K562 (cell line): Measurements from ENCODE around the gene RAB6A. TPM values are rescaled to one million over a fixed set of nuclear protein-coding genes. Genes with fewer than 3 reads are reported as not detected.

ENCODE experiments used
- ATAC-seq: fragments of 200-7000 bp; cut with Tn5 transposase; 3 replicates; pipeline ENCODE4 v1.9.1; 2020; ENCODE audit warnings: moderate library complexity
- BruUV-seq: library from RNA; stranded (reverse); fragments of 400-500 nt; replicated peaks from 2 replicates; lab custom pipeline; 2021; lab: Mats Ljungman, UMichigan
- CTCF ChIA-PET: fragments of 300-600 bp; formaldehyde crosslinking; extraction: SDS; loops from one replicate; lab custom pipeline; 2021; ENCODE audit warnings: low intra/inter-chr PET ratio; lab: Yijun Ruan, JAX
- POLR2A ChIA-PET: fragments of 300-600, 350-650 bp; sonication (Branson Sonifier 250); formaldehyde crosslinking; extraction: SDS; loops from one replicate; lab custom pipeline; 2021; ENCODE audit warnings: antibody characterized with exemption, inconsistent platforms; lab: Yijun Ruan, JAX
- DNase-seq, 4 experiments: peaks; one replicate each; pipeline versions ENCODE4 v3.0.0 to v3.0.0-alpha.2; 2011 to 2018; ENCODE audit warnings: low spot score in 3 of 4, mixed read lengths in 3 of 4; ENCODE audit errors: extremely low read depth in 1 of 4
- FAIRE-seq: peaks from 2 replicates; lab custom pipeline; 2011; peaks lifted over from hg19 to GRCh38; lab: Jason Lieb, UNC
- H2AFZ ChIP-seq: 2 replicates; pipeline ENCODE4 v1.6.0; 2011; ENCODE audit warnings: low read depth, low read length, control low read depth, inconsistent platforms
- H3K27ac ChIP-seq: fragments of 200-600 bp; 3 replicates; pipeline ENCODE4 v1.8.0; 2011; ENCODE audit warnings: low read depth, mild to moderate bottlenecking, control low read depth, inconsistent platforms, low read length, moderate library complexity, mixed read lengths; ENCODE audit errors: extremely low read depth
- H3K27me3 ChIP-seq, 2 experiments: fragments of 300-600 bp in 1 of 2; 2 replicates in 1 of 2; 3 replicates in 1 of 2; pipeline versions ENCODE4 v1.6.0 to v1.8.0; 2011; ENCODE audit warnings: inconsistent platforms in 2 of 2, low read length in 2 of 2, mild to moderate bottlenecking in 1 of 2, mixed read lengths in 1 of 2, moderate library complexity in 1 of 2; ENCODE audit not compliant: control insufficient read depth in 2 of 2, insufficient read depth in 2 of 2
- H3K36me3 ChIP-seq: fragments of 300-600 bp; 3 replicates; pipeline ENCODE4 v1.8.0; 2011; ENCODE audit warnings: mild to moderate bottlenecking, low read length, inconsistent platforms; ENCODE audit not compliant: control insufficient read depth, insufficient read depth
- H3K4me1 ChIP-seq, 2 experiments: fragments of 200-600 bp in 1 of 2; replicated peaks in 1 of 2; 2 replicates in 1 of 2; 3 replicates in 1 of 2; pipeline versions ENCODE4 v1.5.1 to v1.8.0; 2011; ENCODE audit warnings: inconsistent platforms in 2 of 2, low read length in 2 of 2, mild to moderate bottlenecking in 1 of 2, mixed read lengths in 1 of 2, moderate library complexity in 1 of 2; ENCODE audit not compliant: control insufficient read depth in 2 of 2, insufficient read depth in 2 of 2
- H3K4me2 ChIP-seq: 2 replicates; pipeline ENCODE4 v1.6.1; 2011; ENCODE audit warnings: low read length, control low read depth, inconsistent platforms, mixed read lengths; ENCODE audit not compliant: insufficient read depth
- H3K4me3 ChIP-seq: fragments of 200-600 bp; sonication (generic), shearing (Covaris generic); 2 replicates; pipeline ENCODE4 v1.5.1; 2016; ENCODE audit warnings: control low read depth, inconsistent platforms
- H3K79me2 ChIP-seq: fragments of 200-600 bp; 3 replicates; pipeline ENCODE4 v1.8.0; 2011; ENCODE audit warnings: low read length, inconsistent platforms; ENCODE audit not compliant: control insufficient read depth, insufficient read depth
- H3K9ac ChIP-seq, 2 experiments: 2 replicates each; pipeline versions ENCODE4 v1.6.0 to v1.6.1; 2011; ENCODE audit warnings: low read depth in 2 of 2, low read length in 2 of 2, control low read depth in 1 of 2, inconsistent platforms in 1 of 2, mild to moderate bottlenecking in 1 of 2, mixed read lengths in 1 of 2; ENCODE audit not compliant: insufficient read depth in 1 of 2
- H3K9me1 ChIP-seq: one replicate; pipeline ENCODE4 v1.6.0; 2011; ENCODE audit warnings: inconsistent platforms, mild to moderate bottlenecking, low read length, moderate library complexity; ENCODE audit not compliant: control insufficient read depth, insufficient read depth
- H3K9me3 ChIP-seq: replicated peaks from 2 replicates; pipeline ENCODE4 v1.5.1; 2011; ENCODE audit warnings: low read depth, low read length, inconsistent platforms; ENCODE audit not compliant: control insufficient read depth, insufficient read depth
- H4K20me1 ChIP-seq: replicated peaks from 2 replicates; pipeline ENCODE4 v1.6.1; 2011; ENCODE audit warnings: low read length, inconsistent platforms, mixed read lengths; ENCODE audit not compliant: control insufficient read depth, insufficient read depth
- MIER1 ChIP-seq: fragments of 450-650 bp; IDR thresholded peaks from 2 replicates; pipeline ENCODE4 v1.6.1; 2016; ENCODE audit warnings: antibody characterized with exemption, mild to moderate bottlenecking, low read depth
- RBBP5 ChIP-seq: fragments of 200-600 bp; sonication (generic); IDR thresholded peaks from 2 replicates; pipeline ENCODE4 v1.6.1; 2012; ENCODE audit warnings: borderline replicate concordance, mild to moderate bottlenecking, low read length, control low read depth, inconsistent platforms; ENCODE audit not compliant: insufficient read depth, poor library complexity, severe bottlenecking
- TAL1 ChIP-seq: fragments of 450-650 bp; IDR thresholded peaks from 2 replicates; pipeline ENCODE4 v1.6.1; 2016; ENCODE audit warnings: mild to moderate bottlenecking
- ZNF134 ChIP-seq: fragments of 250-450 bp; sonication (Bioruptor Pico); conservative IDR thresholded peaks from 2 replicates; pipeline ENCODE4 v1.4.0; 2020
- WGBS: fragments of 100-300 bp; shearing (Covaris generic); methylation state at CpG from one replicate; pipeline ENCODE4 v1.1.6; 2016; ENCODE audit warnings: low coverage, mixed read lengths; ENCODE audit not compliant: insufficient coverage; ENCODE audit errors: missing lambda C conversion rate; 5-methylcytosine and 5-hydroxymethylcytosine counted together
- in situ Hi-C: fragments of 300-500 bp; cut with MboI; formaldehyde crosslinking; loops from 4 replicates; pipeline ENCODE4 v1.15.0; 2018; ENCODE audit warnings: inconsistent platforms, mixed read lengths
- intact Hi-C: fragments of 100-400 bp; cut with micrococcal nuclease; formaldehyde crosslinking; loops from 2 replicates; pipeline ENCODE4 v1.14.2; 2022
- polyA plus RNA-seq, 8 experiments: library from polyadenylated mRNA; depleted of rRNA in 4 of 8; stranded (reverse) in 5 of 8; unstranded in 3 of 8; fragments of >200 nt; fragmentation: Nextera tagmentation in 2 of 8; fragmentation: Illumina TruSeq in 1 of 8; extraction: Ambion mirVana in 2 of 8; extraction: Trizol in 1 of 8; gene quantifications; 2 replicates each; pipeline versions ENCODE4 v1.2.1 to v1.2.3, GENCODE V29; 2011 to 2014; ENCODE audit warnings: inconsistent platforms in 1 of 8, missing spikeins in 1 of 8
- total RNA-seq, 7 experiments: library from RNA; depleted of rRNA in 6 of 7; stranded (reverse); fragments of >200 nt in 6 of 7; fragmentation: Illumina TruSeq in 2 of 7; extraction: Trizol in 2 of 7; gene quantifications; 2 replicates each; pipeline versions ENCODE4 v1.2.1 to v1.2.3, GENCODE V29; 2011 to 2021; ENCODE audit warnings: low replicate concordance in 1 of 7
- TF ChIP-seq, protein P1 (sequence below): fragments of 200-800 bp; sonication (Bioruptor generic); IDR thresholded peaks from 2 replicates; pipeline ENCODE4 v1.6.1; 2016; ENCODE audit warnings: missing genetic modification characterization, missing compliant biosample characterization
- TF ChIP-seq, protein P2 (sequence below): fragments of 450-650 bp; IDR thresholded peaks from 2 replicates; pipeline ENCODE4 v1.6.1; 2014; ENCODE audit warnings: low read depth, mild to moderate bottlenecking, moderate library complexity, borderline replicate concordance

Gene RAB6A
- total and polyA plus RNA-seq, 9 of the 15 experiments (the other 6 are each of a cell fraction or from before 2014, with no cell fraction given), result 14.0 to 95.3 (median 45.4) TPM

DNA sequence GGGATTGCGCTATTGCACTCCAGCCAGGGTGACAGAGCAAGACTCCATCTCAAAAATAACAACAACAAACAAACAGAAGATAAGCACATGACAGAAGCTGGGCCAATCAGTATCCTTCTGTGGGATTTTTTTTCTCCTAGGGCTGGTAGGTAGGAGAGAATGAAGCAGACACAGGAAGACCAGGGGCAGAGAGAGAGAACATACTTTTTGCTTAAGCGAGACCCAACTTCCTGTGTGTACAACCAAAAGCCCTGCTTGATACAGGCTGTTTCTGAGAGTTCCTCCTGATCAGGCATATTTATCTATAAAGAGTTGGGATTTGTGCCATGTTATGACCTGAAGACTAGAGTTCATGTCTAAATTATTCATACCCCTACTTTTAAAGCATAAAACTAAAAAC is 126.9 kb downstream of the RAB6A start:
- H3K36me3 ChIP-seq, result no peaks in the 10 kb centered on the region
- POLR2A ChIA-PET, result no interaction called here
- DNase-seq (no peak), FAIRE-seq (no peak), ATAC-seq (no peak)
- no peak overlapping the region for H3K4me2 ChIP-seq
- 15% methylated on average over 2 of the region's 2 CpGs for WGBS
- H4K20me1 ChIP-seq, result no peaks in the 10 kb centered on the region; the same call in 1 of the 2 replicates
- no peaks in the 10 kb centered on the region for H3K9me3 ChIP-seq
- no peaks in the 10 kb centered on the region for H3K4me1 ChIP-seq
- H3K9me1 ChIP-seq, result no peaks in the 10 kb centered on the region
- TF ChIP-seq ZNF134 (CRISPR knock-in tag), result no peak
- no peak for TF ChIP-seq TAL1
- no peak for TF ChIP-seq RBBP5
- TF ChIP-seq, protein P1, sequence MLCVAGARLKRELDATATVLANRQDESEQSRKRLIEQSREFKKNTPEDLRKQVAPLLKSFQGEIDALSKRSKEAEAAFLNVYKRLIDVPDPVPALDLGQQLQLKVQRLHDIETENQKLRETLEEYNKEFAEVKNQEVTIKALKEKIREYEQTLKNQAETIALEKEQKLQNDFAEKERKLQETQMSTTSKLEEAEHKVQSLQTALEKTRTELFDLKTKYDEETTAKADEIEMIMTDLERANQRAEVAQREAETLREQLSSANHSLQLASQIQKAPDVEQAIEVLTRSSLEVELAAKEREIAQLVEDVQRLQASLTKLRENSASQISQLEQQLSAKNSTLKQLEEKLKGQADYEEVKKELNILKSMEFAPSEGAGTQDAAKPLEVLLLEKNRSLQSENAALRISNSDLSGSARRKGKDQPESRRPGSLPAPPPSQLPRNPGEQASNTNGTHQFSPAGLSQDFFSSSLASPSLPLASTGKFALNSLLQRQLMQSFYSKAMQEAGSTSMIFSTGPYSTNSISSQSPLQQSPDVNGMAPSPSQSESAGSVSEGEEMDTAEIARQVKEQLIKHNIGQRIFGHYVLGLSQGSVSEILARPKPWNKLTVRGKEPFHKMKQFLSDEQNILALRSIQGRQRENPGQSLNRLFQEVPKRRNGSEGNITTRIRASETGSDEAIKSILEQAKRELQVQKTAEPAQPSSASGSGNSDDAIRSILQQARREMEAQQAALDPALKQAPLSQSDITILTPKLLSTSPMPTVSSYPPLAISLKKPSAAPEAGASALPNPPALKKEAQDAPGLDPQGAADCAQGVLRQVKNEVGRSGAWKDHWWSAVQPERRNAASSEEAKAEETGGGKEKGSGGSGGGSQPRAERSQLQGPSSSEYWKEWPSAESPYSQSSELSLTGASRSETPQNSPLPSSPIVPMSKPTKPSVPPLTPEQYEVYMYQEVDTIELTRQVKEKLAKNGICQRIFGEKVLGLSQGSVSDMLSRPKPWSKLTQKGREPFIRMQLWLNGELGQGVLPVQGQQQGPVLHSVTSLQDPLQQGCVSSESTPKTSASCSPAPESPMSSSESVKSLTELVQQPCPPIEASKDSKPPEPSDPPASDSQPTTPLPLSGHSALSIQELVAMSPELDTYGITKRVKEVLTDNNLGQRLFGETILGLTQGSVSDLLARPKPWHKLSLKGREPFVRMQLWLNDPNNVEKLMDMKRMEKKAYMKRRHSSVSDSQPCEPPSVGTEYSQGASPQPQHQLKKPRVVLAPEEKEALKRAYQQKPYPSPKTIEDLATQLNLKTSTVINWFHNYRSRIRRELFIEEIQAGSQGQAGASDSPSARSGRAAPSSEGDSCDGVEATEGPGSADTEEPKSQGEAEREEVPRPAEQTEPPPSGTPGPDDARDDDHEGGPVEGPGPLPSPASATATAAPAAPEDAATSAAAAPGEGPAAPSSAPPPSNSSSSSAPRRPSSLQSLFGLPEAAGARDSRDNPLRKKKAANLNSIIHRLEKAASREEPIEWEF (CRISPR knock-in tag), result no peak
- no peak for TF ChIP-seq MIER1
- TF ChIP-seq, protein P2, sequence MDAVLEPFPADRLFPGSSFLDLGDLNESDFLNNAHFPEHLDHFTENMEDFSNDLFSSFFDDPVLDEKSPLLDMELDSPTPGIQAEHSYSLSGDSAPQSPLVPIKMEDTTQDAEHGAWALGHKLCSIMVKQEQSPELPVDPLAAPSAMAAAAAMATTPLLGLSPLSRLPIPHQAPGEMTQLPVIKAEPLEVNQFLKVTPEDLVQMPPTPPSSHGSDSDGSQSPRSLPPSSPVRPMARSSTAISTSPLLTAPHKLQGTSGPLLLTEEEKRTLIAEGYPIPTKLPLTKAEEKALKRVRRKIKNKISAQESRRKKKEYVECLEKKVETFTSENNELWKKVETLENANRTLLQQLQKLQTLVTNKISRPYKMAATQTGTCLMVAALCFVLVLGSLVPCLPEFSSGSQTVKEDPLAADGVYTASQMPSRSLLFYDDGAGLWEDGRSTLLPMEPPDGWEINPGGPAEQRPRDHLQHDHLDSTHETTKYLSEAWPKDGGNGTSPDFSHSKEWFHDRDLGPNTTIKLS, result no peak
- TF ChIP-seq, all 486 proteins: peak for 0
- H3K27ac ChIP-seq, result no peak overlapping the region
- no TSS peak for BruUV-seq
- CTCF ChIA-PET, result no interaction called here
- intact Hi-C loops, result no loop called here
- H3K9ac ChIP-seq, result no peak overlapping the region
- in situ Hi-C loops, result no loop called here
- H3K27me3 ChIP-seq, result no peaks in the 10 kb centered on the region; a peak in 1 of 5 replicates
- no peak overlapping the region for H2AFZ ChIP-seq
- no peak overlapping the region for H3K4me3 ChIP-seq
- no peaks in the 10 kb centered on the region for H3K79me2 ChIP-seq
